C4-2B (cell line): ENCODE results near the gene SLC16A5.

Source experiments
- CTCF ChIP-seq: fragments of 450-650 bp; conservative IDR thresholded peaks from 2 replicates; pipeline ENCODE4 v1.5.1; 2017; ENCODE audit warnings: mild to moderate bottlenecking
- ZFX ChIP-seq: fragments of 450-650 bp; IDR thresholded peaks from 2 replicates; pipeline ENCODE4 v1.6.1; 2017

GRCh38 chr17:75153780-75154194, 66.0 kb downstream of the SLC16A5 start:
- no peak for TF ChIP-seq CTCF
- TF ChIP-seq ZFX: no peak
